Hematopoietic multipotent progenitor cell treated with erythropoietin and hydrocortisone succinate and interleukin-3 and kit ligand, for 17 days (in vitro differentiated cells): ENCODE data around the gene TMBIM1.
"Not testable (repeated sequence)": the region's sequence is repeated elsewhere in the genome, so short reads cannot be mapped to it uniquely, and the experiment has no call there.

Experiments
- DNase-seq: peaks from one replicate; pipeline ENCODE4 v3.0.0-alpha.2; 2015; ENCODE audit warnings: low spot score

TMBIM1 gene

DNA sequence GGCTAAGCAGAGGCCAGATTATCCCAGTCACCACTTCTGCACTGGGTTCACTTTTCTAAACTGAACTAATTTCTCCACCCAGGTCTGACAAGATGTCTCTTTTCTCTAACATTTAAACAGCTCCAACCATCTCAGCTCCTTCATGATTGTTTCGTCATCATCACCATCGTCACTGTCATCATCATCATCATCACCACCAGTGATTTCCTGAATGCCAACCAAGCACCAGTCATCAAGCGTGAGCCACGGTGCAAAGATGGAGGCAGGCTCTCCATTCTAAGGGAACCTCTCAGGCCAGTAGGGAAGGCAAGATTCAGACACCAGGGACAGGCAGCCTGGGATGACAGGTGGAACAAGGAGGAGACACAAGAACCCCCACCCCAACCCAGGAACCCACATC, 25.5 kb upstream of the TMBIM1 start:
- DNase-seq: no peak

DNA sequence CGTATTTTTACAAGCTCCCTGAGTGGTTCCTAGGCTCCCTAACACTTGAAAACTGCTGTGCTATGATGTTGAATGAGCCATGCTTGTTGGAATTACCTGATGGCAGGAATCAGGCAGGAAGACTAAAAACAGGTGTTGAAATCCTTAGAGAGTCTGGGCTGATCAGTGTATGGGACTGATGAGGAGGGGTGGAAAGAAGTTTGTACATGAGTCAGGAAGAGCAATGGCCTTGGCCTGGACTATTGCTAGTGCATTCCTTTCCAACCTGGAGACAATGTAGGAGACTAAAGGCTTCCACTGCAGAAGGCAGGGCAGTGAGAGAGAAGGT, 25.0 kb upstream of the TMBIM1 start:
- no peak for DNase-seq

DNA sequence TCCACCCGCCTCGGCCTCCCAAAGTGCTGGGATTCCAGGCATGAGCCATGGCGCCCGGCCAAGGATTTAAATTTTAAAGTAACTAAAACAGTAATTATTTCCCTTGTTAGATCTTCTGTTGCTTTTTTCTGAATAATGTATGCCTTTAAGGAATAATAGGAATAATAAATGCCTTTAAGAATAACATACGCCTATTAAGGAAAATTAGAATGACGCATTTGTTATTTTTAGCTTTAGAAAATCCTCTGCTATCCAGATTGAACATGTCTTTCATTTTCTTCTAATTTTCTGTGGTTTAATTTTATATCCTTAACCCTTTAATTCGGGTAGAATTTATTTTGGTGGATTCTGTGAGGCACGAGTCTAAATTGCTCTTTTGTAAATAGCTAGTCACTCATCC, 23.1 kb upstream of the TMBIM1 start:
- DNase-seq: no peak

DNA sequence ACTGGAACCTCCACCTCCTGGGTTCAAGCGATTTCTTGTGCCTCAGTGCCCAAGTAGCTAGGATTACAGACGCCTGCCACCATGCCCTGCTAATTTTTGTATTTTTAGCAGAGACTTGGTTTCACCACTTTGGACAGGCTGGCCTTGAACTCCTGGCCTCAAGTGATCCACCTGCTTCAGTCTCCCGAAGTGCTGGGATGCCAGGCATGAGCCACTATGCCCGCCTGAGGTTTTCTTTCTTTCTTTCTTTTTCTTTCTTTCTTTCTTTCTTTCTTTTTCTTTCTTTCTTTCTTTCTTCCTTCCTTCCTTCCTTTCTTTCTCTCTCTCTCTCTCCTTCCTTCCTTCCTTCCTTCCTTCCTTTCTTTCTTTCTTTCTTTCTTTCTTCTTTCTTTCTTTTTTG, 22.5 kb upstream of the TMBIM1 start:
- DNase-seq: not testable (repeated sequence)

DNA sequence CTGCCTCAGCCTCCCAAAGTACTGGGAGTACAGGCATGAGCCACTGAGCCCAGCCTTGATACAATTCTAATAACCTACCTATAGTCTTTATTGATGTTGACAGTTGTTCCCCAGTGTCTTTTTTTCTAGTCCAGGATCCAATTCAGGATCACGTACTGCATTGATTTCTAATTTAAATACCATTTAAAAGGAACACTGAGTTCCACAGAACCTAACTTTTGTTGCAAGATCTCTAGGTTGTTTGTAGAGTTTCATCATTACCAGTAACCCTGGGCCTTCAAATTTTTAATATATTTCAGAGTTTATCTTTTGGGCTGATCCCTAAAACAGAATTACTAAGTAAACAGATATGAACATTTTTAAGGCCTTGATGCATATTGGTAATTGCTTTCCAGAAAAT, 21.1 kb upstream of the TMBIM1 start:
- no peak for DNase-seq

DNA sequence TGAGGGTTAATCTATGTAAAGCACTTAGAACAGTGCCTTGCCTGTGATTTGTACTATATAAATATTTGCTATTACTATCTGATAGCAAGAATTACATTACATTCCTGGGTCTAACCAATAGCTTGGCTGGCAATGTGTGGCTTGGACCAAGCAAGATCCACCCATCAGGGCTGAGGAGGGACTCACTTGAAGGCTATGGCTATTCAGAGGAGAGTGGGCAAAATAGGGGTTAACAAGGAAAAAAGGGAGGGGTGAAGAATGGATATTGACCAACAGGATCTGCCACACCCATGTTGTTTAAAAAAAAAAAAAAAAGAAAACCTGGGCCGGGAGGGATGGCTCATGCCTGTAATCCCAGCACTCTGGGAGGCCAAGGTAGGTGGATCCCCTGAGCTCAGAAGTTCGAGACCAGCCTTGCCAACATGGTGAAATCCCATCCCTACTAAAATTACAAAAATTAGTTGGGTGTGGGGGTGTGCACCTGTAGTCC, 20.0 kb upstream of the TMBIM1 start:
- DNase-seq: no peak

DNA sequence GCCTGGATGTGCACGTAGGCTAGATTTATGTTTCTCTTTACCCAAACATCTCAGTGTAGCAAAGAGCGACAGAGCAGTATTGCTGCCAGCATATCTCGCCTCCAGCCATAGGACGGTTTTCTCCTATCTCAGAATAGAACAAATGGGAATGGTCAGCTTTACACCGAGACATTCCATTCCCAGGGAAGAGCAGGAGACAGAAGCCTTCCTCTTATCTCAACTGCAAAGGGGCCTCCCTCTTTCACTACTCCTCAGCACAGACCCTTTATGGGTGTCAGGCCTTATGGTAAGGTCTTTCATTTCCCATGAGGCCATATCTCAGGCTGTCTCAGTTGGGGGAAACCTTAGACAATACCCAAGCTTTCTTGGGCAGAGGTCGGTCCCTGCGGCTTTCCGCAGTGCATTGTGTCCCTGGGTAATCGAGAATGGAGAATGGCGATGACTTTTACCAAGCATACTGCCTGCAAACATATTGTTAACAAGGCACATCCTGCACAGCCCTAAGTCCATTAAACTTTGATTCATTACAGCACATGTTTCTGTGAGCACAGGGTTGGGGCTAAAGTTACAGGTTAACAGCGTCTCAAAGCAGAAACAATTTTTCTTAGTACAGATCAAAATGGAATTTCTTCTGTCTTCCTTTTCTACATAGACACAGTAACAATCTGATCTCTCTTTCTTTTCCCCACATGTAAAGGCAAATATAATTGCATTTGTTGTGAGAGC, 19.4 kb upstream of the TMBIM1 start:
- not testable (repeated sequence) for DNase-seq

DNA sequence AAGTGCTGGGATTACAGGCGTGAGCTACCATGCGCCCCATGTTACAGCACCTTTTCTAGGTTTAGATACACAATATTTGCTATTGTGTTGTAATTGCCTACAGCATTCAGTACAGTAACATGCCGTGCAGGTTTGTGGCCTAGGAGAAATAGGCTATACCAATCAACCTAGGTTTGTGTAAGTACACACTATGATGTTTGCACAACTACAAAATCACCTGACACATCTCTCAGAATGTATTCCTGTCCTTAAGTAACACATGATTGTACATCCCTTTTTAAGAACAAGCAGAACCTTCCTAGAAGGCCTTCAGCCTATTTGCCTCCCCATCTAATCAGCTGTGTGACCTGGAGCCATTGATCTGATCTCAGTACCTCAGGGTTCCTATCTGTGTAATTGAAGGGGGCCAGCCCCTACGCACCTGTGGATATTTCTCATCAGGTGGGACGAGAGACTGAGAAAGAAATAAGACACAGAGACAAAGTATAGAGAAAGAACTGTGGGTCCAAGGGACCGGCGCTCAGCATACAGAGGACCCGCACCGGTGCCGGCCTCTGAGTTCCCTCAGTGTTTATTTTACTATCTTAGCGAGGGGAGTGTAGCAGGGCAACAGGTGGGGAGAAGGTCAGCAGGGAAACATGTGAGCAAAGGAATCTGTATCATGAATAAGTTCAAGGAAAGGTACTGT, 18.7 kb upstream of the TMBIM1 start:
- DNase-seq: no peak

DNA sequence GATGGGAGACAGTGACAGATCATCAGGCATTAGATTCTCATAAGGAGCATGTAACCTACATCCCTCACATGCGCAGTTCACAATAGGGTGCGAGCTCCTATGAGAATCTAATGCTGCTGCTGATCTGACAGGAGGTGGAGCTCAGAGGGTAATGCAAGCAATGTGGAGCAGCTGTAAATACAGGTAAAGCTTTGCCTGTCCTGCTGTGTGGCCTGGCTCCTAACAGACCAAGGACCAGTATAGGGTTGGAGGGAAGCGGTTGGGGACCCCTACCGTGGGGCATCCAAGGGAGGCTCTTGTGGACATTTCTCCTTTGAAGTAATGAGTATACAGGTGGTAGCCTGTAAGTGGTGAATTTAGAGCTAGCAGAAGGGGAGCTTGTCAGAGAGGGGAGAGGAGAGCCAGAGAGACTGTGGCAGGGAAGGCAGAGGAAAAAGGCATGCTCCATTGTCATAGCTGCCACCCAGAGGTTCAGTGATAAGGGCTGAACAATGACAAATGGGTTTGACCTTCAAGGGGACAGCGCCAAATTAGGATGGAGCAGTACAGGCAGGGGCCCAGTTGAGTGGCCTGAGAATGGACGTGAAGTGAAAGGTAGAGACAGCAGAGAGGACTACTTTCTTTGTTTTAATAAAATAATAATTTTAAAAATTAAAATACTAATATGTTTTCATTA, 15.2 kb upstream of the TMBIM1 start:
- DNase-seq: no peak

DNA sequence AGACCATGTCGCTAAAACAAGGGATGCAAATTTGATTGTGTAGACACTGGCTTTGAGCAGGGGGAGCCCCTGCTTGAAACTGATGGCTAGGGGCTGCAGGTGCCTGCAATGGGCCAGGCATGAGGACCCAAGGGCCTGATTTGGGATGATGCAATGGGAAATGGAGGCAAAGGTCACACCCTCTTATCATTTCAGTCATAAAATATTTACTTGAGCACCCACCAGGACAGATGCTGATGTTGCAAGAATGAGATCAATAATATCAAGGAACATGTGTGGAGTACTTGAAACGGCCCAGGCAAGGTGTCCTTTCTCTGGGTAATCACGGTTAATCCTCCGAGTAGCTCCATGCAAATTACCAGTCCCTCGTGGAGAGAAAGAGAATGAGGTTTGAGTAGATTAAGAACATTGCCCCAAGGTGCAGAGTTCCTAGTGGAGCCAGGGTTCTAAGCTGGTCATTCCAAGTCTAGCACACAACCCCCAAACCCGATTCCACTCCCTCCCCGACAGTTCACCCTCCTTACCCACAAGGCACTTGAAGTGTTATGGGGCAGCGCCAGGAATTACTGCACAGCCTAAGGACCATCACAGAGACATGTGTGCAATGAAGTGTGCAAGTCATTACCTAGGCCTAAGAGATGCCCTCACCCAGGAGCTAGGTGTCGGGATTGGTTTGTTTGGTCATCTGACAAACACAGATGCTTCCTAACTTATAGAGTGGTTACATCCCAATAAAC, 14.0 kb upstream of the TMBIM1 start:
- no peak for DNase-seq

DNA sequence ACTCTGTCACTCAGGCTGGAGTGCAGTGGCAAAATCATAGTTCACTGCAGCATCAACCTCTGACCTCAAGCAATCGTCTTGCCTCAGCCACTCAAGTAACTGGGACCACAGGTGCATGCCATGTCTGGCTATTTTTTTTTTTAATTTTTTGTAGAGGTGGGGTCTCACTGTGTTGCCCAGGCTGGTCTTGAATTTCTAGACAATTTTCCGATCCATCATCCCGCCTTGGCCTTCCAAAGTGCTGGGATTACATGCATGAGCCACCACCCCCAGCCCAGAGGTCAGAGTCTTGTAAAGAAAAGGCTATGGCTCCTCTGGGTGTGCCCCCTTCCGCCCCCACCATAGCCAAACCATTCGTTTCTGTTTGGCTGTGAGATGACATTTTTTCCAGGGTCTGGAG, 13.1 kb upstream of the TMBIM1 start:
- DNase-seq: no peak

DNA sequence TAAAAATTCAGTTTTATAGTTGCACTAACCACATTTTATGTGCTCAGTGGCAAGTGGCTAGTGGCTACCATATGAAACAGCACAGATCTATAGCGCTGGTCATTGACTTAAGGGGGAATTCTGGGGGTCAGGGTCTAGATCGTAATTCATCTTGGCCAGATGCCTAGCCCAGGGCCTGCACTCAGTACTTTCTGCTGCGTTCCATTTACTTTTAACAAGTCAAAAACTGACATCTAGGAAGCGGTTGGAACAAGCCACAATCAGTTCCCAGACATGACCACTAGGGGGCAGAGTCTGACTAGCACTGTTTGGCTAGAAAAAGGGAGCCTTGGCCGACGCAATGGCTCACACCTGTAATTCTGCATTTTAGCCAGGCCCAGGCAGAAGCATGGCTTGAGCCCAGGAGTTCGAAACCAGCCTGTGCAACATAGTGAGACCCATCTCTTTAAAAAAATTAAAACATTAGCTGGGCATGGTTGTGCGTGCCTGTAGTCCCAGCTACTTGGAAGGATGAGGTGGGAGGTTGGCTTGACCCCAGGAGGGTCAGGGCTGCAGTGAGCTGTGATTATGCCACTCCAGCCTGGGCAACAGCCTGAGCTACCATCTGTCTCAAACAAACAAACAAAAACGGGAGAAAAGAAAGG, 9.0 kb upstream of the TMBIM1 start:
- DNase-seq: peak; percentile 93

DNA sequence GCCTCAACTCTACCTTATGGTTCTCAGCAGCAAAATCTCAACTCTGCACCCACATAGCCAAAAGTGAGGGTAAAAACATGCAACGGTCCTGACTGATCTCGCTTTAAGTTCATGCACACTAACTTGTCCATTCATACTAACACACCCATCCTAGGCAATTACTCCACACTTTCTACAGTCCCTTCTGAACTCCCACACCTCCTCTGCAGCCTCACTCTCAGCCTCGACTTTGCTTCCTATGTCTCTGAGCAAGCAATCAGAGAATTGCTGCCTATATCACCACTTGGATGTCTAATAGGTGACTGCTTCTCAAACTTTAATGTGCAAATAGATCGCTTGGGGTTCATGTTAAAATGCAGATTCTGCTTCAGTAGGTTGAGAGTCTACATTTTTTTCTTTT, 7.8 kb upstream of the TMBIM1 start:
- DNase-seq: no peak

DNA sequence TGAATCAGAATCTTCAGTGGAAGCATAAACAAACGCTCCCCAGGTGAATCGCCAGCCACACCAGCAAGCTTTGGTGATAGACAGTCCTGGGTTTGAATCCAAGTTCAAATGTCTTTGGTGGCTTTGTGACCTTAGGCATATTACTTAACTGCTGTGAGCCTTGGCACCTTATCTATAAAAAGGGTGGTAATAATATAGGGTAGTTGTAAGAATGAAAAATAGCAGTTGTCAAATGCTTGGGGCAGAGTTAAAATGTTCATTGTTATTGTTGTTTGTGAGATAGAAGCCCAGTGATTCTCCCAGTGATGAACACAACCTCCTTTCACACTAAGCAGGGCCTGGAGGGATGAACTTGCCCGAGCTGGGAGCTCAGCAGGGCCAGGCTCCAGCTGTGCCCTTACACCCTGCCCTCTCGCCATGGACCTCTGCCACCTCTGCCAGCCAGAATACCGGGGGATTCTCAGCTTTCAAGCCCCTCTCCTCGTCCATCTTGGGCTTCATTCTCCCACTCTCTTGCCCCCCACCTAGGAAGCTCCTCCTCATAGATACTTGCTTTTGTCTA, 6.1 kb upstream of the TMBIM1 start:
- no peak for DNase-seq

DNA sequence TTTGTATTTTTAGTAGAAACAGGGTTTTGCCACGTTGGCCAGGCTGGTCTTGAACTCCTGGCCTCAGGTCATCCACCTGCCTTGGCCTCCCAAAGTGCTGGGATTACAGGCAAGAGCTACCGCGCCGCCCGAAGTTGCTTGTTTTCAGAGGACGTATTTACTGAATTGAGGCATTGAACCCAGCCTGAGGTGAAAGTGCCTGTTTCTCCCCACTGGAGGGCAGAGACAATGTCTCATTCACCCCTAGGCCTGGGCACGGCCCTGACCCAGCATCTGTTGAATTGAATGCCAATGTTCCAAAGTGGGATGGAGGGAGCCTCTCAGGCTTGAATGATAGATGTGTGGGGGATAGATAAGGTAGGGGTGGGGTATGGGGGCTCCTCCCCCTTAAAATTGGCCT, 4.5 kb upstream of the TMBIM1 start:
- DNase-seq: no peak

DNA sequence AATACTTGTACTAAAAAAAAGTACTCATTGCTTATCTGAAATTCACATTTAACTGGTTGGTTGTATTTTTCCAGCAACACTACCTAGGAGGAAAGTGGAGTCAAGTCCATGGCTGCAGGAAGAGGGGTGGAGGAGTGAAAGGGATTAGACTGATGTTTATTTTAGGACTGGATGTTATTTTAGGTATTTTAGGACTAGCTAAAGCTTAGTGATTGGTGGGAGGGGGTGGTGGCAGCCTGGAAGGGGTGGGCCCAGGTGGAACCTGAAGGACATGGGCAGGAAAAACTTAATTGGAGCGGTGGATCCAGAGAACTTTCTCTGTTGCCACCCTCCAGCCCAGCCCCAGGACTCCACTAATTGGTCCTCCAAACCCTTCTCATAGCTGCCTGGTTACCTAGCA, 3.9 kb upstream of the TMBIM1 start:
- no peak for DNase-seq

DNA sequence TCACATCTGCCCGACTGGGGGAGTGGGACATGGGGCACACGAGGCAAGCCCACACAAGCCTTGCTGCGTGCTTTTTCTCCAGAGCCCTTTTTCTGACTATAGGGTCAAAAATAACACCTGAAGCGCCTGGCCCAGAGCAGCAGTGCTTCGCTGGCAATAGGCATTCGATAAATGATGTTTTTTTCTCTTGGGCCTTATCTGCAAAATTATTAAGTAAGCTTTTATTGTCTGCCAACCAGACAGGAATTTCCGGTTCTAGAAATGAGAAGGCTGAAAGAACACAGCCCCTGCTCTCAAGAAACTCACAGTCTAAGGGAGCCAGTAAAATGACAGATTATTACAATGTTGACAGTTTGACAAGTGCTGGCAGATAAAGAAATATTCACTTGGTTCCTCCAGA, 2.7 kb upstream of the TMBIM1 start:
- no peak for DNase-seq

DNA sequence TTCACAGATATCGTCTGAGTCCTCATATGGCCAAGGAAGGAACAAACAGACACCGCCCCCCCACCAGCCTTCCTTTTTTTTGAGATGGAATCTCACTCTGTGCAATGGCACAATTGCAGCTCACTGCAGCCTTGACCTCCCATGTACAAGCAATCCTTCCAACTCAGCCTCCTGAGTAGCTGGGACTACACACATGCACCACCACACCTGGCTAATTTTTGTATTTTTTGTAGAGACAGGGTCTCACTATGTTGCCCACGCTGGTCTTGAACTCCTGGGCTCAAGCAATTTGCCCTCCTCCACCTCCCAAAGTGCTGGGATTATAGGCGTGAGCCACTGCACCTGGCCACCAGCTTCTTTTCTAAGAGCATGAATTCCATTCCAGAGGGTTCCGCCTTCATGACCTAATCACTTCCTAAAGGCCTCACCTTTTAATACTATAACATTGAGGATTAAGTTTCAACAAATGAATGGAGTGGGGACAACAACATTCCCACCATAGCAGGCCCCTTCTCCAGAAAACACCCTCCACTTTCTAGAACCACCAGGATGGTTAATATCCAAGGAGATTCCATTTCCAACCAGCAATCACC, 2.2 kb upstream of the TMBIM1 start:
- DNase-seq: no peak

DNA sequence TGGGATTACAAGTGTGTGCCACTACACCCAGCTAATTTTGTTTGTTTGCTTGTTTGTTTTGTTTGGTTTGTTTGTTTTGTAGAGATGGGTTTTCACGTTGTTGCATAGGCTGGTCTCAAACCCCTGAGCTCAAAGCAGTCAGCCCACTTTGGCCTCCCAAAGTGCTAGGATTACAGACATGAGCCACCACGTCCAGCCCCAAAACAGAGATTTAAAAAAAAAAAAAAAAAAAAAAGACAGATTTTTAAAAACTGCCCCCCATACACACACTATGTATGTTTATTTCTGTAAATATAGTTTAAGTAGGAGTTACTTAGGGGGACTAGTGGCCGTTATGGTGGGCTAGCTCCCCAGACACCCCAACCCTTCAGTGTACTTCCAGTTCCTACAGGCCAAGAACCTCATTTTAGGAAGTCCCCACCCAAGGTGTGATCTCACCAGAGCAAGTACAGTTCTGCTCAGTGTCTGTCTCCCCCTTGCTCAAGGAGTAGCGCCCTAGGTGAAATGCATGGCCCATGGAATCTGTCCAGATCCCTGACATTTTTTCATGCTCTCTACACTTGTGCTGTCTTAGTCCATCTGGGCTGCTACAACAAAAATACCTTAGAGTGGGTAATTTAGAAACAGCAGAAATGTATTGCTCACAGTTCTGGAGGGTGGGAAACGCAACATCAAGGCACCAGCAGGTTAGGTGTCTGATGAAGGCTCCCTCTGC, 1.6 kb upstream of the TMBIM1 start:
- no peak for DNase-seq

DNA sequence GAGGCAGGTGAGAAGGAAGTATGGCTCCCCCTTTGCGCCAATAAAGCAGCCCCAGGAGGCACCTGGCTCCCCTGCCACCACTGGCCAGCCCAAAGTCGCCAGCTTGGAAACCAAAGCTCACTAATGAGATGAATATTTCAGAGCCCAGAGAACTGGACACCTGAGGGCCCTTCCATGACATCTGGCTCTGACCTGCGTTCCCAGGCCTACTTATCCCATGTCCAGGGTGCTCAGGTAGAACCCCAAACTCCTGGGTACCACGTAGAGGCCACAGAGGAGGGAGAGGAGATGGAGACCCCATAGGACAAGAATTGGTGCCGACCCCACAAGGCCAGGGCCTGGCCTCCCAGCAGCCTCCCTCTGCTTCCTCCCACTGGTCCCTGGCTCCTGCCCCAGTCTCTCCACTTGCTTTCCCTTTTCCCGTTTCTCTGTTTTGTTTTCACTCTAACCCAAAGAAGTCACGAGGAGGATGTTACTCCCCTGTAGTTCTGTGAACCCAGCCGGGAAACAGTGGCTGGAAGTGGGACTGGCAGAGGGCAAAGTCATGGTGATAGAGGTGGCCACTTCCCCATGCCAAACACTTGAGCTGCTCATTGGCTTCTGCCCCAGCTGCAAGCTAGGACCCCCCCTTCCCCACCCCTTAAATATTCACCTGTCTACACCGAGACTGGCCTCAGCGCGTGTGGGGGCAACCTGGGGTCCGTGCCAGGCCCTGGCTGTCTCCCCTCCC, 820 bp downstream of the TMBIM1 start:
- DNase-seq: peak; percentile 74
